K562 (cell line): Measurements from ENCODE around the gene OR5AU1. TPM values are rescaled to one million over a fixed set of nuclear protein-coding genes. Genes with fewer than 3 reads are reported as not detected.
A peak's percentile ranks its signal among the peaks of the same experiment; 100 is the strongest.

Experiments used
- ARNT ChIP-seq, 2 experiments: fragments of 450-650 bp; IDR thresholded peaks; 2 replicates each; pipeline ENCODE4 v1.6.1; 2016; ENCODE audit warnings: mild to moderate bottlenecking in 1 of 2
- LARP7 ChIP-seq: fragments of 450-650 bp; IDR thresholded peaks from 2 replicates; pipeline ENCODE4 v1.6.1; 2016
- NFRKB ChIP-seq: fragments of 450-650 bp; IDR thresholded peaks from 2 replicates; pipeline ENCODE4 v1.6.1; 2016; ENCODE audit warnings: low read depth
- POLR2B ChIP-seq: fragments of 450-650 bp; IDR thresholded peaks from 2 replicates; pipeline ENCODE4 v1.6.1; 2018; ENCODE audit warnings: low read depth; ENCODE audit not compliant: partially characterized antibody
- RBM17 ChIP-seq: fragments of 200-400 bp; formaldehyde crosslinking; IDR thresholded peaks from 2 replicates; pipeline ENCODE4 v1.6.1; 2017; ENCODE audit warnings: low read depth, mild to moderate bottlenecking, low read length, borderline replicate concordance
- SMARCB1 ChIP-seq: IDR thresholded peaks from 2 replicates; pipeline ENCODE4 v1.6.1; 2011; ENCODE audit warnings: improper control_type of control experiment, low read depth; ENCODE audit not compliant: insufficient read length
- SUPT5H ChIP-seq: fragments of 450-650 bp; IDR thresholded peaks from 2 replicates; pipeline ENCODE4 v1.6.1; 2016
- ZNF445 ChIP-seq: fragments of 250-450 bp; sonication (Bioruptor Pico); IDR thresholded peaks from 2 replicates; pipeline ENCODE4 v1.4.0; 2020; ENCODE audit warnings: low read depth, mild to moderate bottlenecking, moderate library complexity
- polyA plus RNA-seq, 8 experiments: library from polyadenylated mRNA; depleted of rRNA in 4 of 8; stranded (reverse) in 5 of 8; unstranded in 3 of 8; fragments of >200 nt; fragmentation: Nextera tagmentation in 2 of 8; fragmentation: Illumina TruSeq in 1 of 8; extraction: Ambion mirVana in 2 of 8; extraction: Trizol in 1 of 8; gene quantifications; 2 replicates each; pipeline versions ENCODE4 v1.2.1 to v1.2.3, GENCODE V29; 2011 to 2014; ENCODE audit warnings: inconsistent platforms in 1 of 8, missing spikeins in 1 of 8
- total RNA-seq, 7 experiments: library from RNA; depleted of rRNA in 6 of 7; stranded (reverse); fragments of >200 nt in 6 of 7; fragmentation: Illumina TruSeq in 2 of 7; extraction: Trizol in 2 of 7; gene quantifications; 2 replicates each; pipeline versions ENCODE4 v1.2.1 to v1.2.3, GENCODE V29; 2011 to 2021; ENCODE audit warnings: low replicate concordance in 1 of 7
- TF ChIP-seq, protein P1 (sequence below): sonication (generic); formaldehyde crosslinking; IDR thresholded peaks from 2 replicates; pipeline ENCODE4 v1.8.0; 2022; ENCODE audit warnings: mild to moderate bottlenecking, missing genetic modification reagents

OR5AU1 gene
- total and polyA plus RNA-seq, 9 of the 15 experiments (the other 6 are each of a cell fraction or from before 2014, with no cell fraction given), result not detected

DNA sequence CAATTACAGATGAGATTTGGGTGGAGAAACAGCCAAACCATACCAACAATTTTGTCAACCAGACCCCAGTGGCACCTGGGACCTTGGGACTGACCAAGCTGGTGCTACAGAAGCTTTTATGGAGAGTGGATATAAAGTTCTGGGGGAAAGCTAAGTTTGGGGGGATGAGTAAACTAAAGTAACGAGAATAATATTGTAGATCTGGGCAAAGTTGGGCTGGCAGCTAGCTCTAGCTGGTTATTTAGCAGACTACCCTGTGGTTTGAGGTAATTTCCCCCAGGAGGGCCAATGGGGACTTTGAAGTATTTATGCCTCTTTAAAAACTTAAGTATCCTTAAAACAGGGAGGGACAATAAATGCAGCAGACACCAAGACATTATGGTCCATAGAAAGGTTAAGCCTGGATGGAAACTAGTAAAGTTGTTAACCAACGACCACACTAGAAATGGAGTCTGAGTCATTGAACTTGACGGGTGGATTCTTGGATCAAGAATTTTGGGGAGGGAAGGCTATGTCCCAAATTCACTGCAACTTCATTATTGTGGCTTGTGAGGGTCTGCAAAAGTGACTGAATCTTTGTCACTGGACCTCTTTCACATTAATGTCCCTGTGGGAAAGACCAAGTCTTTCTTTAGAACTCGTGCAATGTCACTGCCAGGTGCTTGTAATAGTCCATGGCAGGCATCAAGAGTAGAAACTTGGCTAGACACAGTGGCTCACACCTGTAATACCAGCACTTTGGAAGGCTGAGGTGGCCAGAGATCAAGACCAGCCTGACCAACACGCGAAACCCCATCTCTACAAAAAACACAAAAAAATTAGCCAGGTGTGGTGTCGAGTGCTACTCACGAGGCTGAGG lies 48.5 kb upstream of the OR5AU1 start (continued):
- TF ChIP-seq RBM17 (no peak), POLR2B (peak; percentile 34), ARNT (IDR thresholded peaks at IDR 0.05) (no peak), LARP7 (no peak), NFRKB (no peak), SUPT5H (peak; percentile 28), SMARCB1 (no peak), ZNF445 (CRISPR knock-in tag) (no peak)
- TF ChIP-seq, protein P1, sequence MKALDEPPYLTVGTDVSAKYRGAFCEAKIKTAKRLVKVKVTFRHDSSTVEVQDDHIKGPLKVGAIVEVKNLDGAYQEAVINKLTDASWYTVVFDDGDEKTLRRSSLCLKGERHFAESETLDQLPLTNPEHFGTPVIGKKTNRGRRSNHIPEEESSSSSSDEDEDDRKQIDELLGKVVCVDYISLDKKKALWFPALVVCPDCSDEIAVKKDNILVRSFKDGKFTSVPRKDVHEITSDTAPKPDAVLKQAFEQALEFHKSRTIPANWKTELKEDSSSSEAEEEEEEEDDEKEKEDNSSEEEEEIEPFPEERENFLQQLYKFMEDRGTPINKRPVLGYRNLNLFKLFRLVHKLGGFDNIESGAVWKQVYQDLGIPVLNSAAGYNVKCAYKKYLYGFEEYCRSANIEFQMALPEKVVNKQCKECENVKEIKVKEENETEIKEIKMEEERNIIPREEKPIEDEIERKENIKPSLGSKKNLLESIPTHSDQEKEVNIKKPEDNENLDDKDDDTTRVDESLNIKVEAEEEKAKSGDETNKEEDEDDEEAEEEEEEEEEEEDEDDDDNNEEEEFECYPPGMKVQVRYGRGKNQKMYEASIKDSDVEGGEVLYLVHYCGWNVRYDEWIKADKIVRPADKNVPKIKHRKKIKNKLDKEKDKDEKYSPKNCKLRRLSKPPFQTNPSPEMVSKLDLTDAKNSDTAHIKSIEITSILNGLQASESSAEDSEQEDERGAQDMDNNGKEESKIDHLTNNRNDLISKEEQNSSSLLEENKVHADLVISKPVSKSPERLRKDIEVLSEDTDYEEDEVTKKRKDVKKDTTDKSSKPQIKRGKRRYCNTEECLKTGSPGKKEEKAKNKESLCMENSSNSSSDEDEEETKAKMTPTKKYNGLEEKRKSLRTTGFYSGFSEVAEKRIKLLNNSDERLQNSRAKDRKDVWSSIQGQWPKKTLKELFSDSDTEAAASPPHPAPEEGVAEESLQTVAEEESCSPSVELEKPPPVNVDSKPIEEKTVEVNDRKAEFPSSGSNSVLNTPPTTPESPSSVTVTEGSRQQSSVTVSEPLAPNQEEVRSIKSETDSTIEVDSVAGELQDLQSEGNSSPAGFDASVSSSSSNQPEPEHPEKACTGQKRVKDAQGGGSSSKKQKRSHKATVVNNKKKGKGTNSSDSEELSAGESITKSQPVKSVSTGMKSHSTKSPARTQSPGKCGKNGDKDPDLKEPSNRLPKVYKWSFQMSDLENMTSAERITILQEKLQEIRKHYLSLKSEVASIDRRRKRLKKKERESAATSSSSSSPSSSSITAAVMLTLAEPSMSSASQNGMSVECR (CRISPR knock-in tag), result no peak
